Measurements from ENCODE around the gene FREM2.

The FREM2 gene

DNA sequence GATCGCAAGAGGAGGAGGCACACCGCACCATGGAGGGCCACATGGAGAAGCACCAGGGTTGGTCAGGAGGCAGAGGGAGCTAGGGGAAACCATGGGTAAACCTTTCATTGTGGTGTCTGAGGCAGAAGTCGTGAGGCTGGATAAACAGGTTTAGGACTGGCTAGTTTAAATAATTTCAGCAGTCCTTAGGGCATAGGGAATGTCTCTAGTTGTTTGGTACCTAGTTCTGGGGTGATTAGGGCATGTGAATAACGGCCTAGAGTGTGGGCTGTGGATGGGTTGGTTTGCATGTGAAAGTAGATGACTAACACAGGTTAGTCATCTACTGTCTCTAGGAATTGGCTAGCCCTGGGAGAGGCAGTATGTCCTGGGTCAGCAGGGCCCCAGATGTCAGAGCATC is 201.4 kb downstream of the FREM2 start:
- no peak overlapping the region for H2BK15ac ChIP-seq (ENCODE audit: low read depth, poor library complexity, severe bottlenecking)
- no peak overlapping the region for H4K8ac ChIP-seq (ENCODE audit: low read length)
- H3K23ac ChIP-seq (ENCODE audit: low read length in 2 of 2) = no peak overlapping the region
- no peak overlapping the region for H2AK5ac ChIP-seq (ENCODE audit: low read length, severe bottlenecking)
- H4K91ac ChIP-seq (ENCODE audit: low read length) = no peak overlapping the region
- no peak overlapping the region for H3K27ac ChIP-seq (ENCODE audit: low read length, poor library complexity, severe bottlenecking)
- no peaks in the 10 kb centered on the region for H3K79me1 ChIP-seq (replicated peaks; ENCODE audit: low read length, poor library complexity, severe bottlenecking)
- no peaks in the 10 kb centered on the region for H3K36me3 ChIP-seq (ENCODE audit: control insufficient read depth in 1 of 2, insufficient read depth in 2 of 2, low read depth in 1 of 2, low read length in 2 of 2)
- H3K9me3 ChIP-seq (ENCODE audit: control insufficient read depth, low read length) = peaks cover 4% of the 10 kb centered on the region
- H3K4me1 ChIP-seq (ENCODE audit: control insufficient read depth, insufficient read depth, low read depth, low read length) = peaks cover 4% of the 10 kb centered on the region
- no peak overlapping the region for H3K9ac ChIP-seq (ENCODE audit: low read length)
- H2BK120ac ChIP-seq (ENCODE audit: low read depth, low read length) = no peak overlapping the region
- no peak overlapping the region for H2AFZ ChIP-seq (ENCODE audit: low read depth, low read length)
- no peak overlapping the region for H2BK5ac ChIP-seq (ENCODE audit: low read depth, low read length, poor library complexity, severe bottlenecking)
- DNase-seq = peak; percentile 32
- H3K4ac ChIP-seq (ENCODE audit: low read depth in 1 of 2, low read length in 2 of 2) = no peak overlapping the region
- H3K4me2 ChIP-seq (ENCODE audit: low read length, poor library complexity, severe bottlenecking) = no peak overlapping the region
- H3K27me3 ChIP-seq (ENCODE audit: control insufficient read depth in 1 of 2, insufficient read depth in 1 of 2, low read length in 2 of 2) = no peaks in the 10 kb centered on the region
- no peak overlapping the region for H3K14ac ChIP-seq (ENCODE audit: low read length in 2 of 2)
- no peak overlapping the region for H3K18ac ChIP-seq (ENCODE audit: low read depth in 1 of 2, low read length in 2 of 2)
- H3K4me3 ChIP-seq (ENCODE audit: insufficient read depth in 1 of 2, low read depth in 1 of 2, low read length in 2 of 2) = no peak overlapping the region
- WGBS = 63% methylated on average over 4 of the region's 4 CpGs
- no peak overlapping the region for H2BK12ac ChIP-seq (ENCODE audit: low read length in 2 of 2)

GRCh38 chr13:38895075-38895474 is 208.2 kb downstream of the FREM2 start:
- H2BK5ac ChIP-seq (ENCODE audit: low read depth, low read length, poor library complexity, severe bottlenecking) = no peak overlapping the region
- H3K18ac ChIP-seq (ENCODE audit: low read depth in 1 of 2, low read length in 2 of 2) = no peak overlapping the region
- no peak overlapping the region for H2BK120ac ChIP-seq (ENCODE audit: low read depth, low read length)
- peaks cover 0 to 4% of the 10 kb centered on the region in 2 experiments for H3K27me3 ChIP-seq (ENCODE audit: control insufficient read depth in 1 of 2, insufficient read depth in 1 of 2, low read length in 2 of 2)
- H3K79me1 ChIP-seq (replicated peaks; ENCODE audit: low read length, poor library complexity, severe bottlenecking) = no peaks in the 10 kb centered on the region
- H3K9me3 ChIP-seq (ENCODE audit: control insufficient read depth, low read length) = peaks cover 7% of the 10 kb centered on the region
- H3K14ac ChIP-seq (ENCODE audit: low read length in 2 of 2) = no peak overlapping the region
- no peak overlapping the region for H2AFZ ChIP-seq (ENCODE audit: low read depth, low read length)
- no peak overlapping the region for H4K91ac ChIP-seq (ENCODE audit: low read length)
- H3K4me2 ChIP-seq (ENCODE audit: low read length, poor library complexity, severe bottlenecking) = no peak overlapping the region
- peaks cover 4% of the 10 kb centered on the region for H3K4me1 ChIP-seq (ENCODE audit: control insufficient read depth, insufficient read depth, low read depth, low read length)
- WGBS = 100% methylated on average over 1 of the region's 1 CpG
- H3K9ac ChIP-seq (ENCODE audit: low read length) = no peak overlapping the region
- H3K36me3 ChIP-seq (ENCODE audit: control insufficient read depth in 1 of 2, insufficient read depth in 2 of 2, low read depth in 1 of 2, low read length in 2 of 2) = no peaks in the 10 kb centered on the region
- H3K27ac ChIP-seq (ENCODE audit: low read length, poor library complexity, severe bottlenecking) = no peak overlapping the region
- no peak overlapping the region for H2AK5ac ChIP-seq (ENCODE audit: low read length, severe bottlenecking)
- H3K4ac ChIP-seq (ENCODE audit: low read depth in 1 of 2, low read length in 2 of 2) = no peak overlapping the region
- no peak overlapping the region for H3K23ac ChIP-seq (ENCODE audit: low read length in 2 of 2)
- no peak for DNase-seq
- H2BK15ac ChIP-seq (ENCODE audit: low read depth, poor library complexity, severe bottlenecking) = no peak overlapping the region
- no peak overlapping the region for H2BK12ac ChIP-seq (ENCODE audit: low read length in 2 of 2)
- no peak overlapping the region for H4K8ac ChIP-seq (ENCODE audit: low read length)
- no peak overlapping the region for H3K4me3 ChIP-seq (ENCODE audit: insufficient read depth in 1 of 2, low read depth in 1 of 2, low read length in 2 of 2)

DNA sequence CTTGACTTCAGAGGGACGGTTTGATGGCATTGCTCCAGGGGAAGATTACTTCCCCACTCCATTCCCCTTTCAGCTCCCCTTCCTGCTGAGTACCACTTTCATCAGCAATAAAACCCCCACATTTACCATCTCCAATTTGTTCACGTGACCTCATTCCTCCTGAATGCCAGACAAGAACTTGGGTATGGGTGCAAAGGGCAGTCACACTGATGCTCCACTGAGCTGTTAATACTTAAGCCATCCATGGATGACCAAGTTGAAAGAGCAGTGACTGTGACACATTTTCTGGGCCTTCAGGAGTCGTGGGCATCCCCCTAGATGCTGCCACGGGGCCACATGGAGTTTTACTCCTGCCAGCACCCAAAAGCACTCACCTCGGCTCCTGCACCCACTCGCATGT is 210.6 kb downstream of the FREM2 start:
- Histone ChIP-seq H3K9ac (ENCODE audit: low read length) (no peak overlapping the region), H3K4me3 (ENCODE audit: insufficient read depth in 1 of 2, low read depth in 1 of 2, low read length in 2 of 2) (no peak overlapping the region), H2BK15ac (ENCODE audit: low read depth, poor library complexity, severe bottlenecking) (no peak overlapping the region), H3K18ac (ENCODE audit: low read depth in 1 of 2, low read length in 2 of 2) (no peak overlapping the region), H3K27ac (ENCODE audit: low read length, poor library complexity, severe bottlenecking) (no peak overlapping the region), H3K79me1 (replicated peaks; ENCODE audit: low read length, poor library complexity, severe bottlenecking) (no peaks in the 10 kb centered on the region), H2BK120ac (ENCODE audit: low read depth, low read length) (no peak overlapping the region), H4K91ac (ENCODE audit: low read length) (no peak overlapping the region), H2AFZ (ENCODE audit: low read depth, low read length) (no peak overlapping the region), H3K27me3 (ENCODE audit: control insufficient read depth in 1 of 2, insufficient read depth in 1 of 2, low read length in 2 of 2) (peaks cover 0 to 4% of the 10 kb centered on the region in 2 experiments), H3K4me2 (ENCODE audit: low read length, poor library complexity, severe bottlenecking) (no peak overlapping the region), H3K36me3 (ENCODE audit: control insufficient read depth in 1 of 2, insufficient read depth in 2 of 2, low read depth in 1 of 2, low read length in 2 of 2) (no peaks in the 10 kb centered on the region), H2BK5ac (ENCODE audit: low read depth, low read length, poor library complexity, severe bottlenecking) (no peak overlapping the region), H3K9me3 (ENCODE audit: control insufficient read depth, low read length) (peaks cover 7% of the 10 kb centered on the region), H4K8ac (ENCODE audit: low read length) (no peak overlapping the region), H2BK12ac (ENCODE audit: low read length in 2 of 2) (no peak overlapping the region), H3K4ac (ENCODE audit: low read depth in 1 of 2, low read length in 2 of 2) (no peak overlapping the region), H2AK5ac (ENCODE audit: low read length, severe bottlenecking) (no peak overlapping the region), H3K4me1 (ENCODE audit: control insufficient read depth, insufficient read depth, low read depth, low read length) (peaks cover 4% of the 10 kb centered on the region), H3K23ac (ENCODE audit: low read length in 2 of 2) (no peak overlapping the region), H3K14ac (ENCODE audit: low read length in 2 of 2) (no peak overlapping the region)
- no peak for DNase-seq
- WGBS = 83% methylated on average over 6 of the region's 6 CpGs

DNA sequence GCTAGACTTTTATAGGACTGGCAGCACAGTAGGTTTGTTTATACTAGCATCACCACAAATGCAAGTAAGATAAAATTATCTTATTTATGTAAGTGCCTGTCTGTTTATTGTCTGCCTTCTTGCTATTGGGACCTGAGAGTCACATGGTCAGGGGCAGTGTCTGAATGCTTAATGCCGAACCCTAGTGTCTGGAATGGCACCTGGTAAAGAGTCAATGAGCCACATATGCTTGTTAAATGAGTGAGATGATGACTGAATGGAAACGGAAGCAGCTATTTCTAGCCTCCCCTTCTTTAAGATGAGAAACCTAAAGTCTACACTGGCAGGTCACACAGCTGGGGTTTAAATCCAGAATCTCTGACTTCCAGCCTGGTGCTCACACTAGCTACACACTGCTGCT is 211.6 kb downstream of the FREM2 start:
- H2BK5ac ChIP-seq (ENCODE audit: low read depth, low read length, poor library complexity, severe bottlenecking) = no peak overlapping the region
- H4K8ac ChIP-seq (ENCODE audit: low read length) = no peak overlapping the region
- H3K18ac ChIP-seq (ENCODE audit: low read depth in 1 of 2, low read length in 2 of 2) = no peak overlapping the region
- H2BK15ac ChIP-seq (ENCODE audit: low read depth, poor library complexity, severe bottlenecking) = no peak overlapping the region
- H3K36me3 ChIP-seq (ENCODE audit: control insufficient read depth in 1 of 2, insufficient read depth in 2 of 2, low read depth in 1 of 2, low read length in 2 of 2) = no peaks in the 10 kb centered on the region
- H3K23ac ChIP-seq (ENCODE audit: low read length in 2 of 2) = no peak overlapping the region
- H3K4ac ChIP-seq (ENCODE audit: low read depth in 1 of 2, low read length in 2 of 2) = no peak overlapping the region
- no peak overlapping the region for H2AFZ ChIP-seq (ENCODE audit: low read depth, low read length)
- no peak overlapping the region for H3K9ac ChIP-seq (ENCODE audit: low read length)
- no peak overlapping the region for H3K27ac ChIP-seq (ENCODE audit: low read length, poor library complexity, severe bottlenecking)
- no peak overlapping the region for H2BK120ac ChIP-seq (ENCODE audit: low read depth, low read length)
- H2BK12ac ChIP-seq (ENCODE audit: low read length in 2 of 2) = no peak overlapping the region
- no peak overlapping the region for H4K91ac ChIP-seq (ENCODE audit: low read length)
- no peaks in the 10 kb centered on the region for H3K79me1 ChIP-seq (replicated peaks; ENCODE audit: low read length, poor library complexity, severe bottlenecking)
- peaks cover 3% of the 10 kb centered on the region for H3K9me3 ChIP-seq (ENCODE audit: control insufficient read depth, low read length)
- no peak overlapping the region for H3K4me2 ChIP-seq (ENCODE audit: low read length, poor library complexity, severe bottlenecking)
- no peak overlapping the region for H3K4me3 ChIP-seq (ENCODE audit: insufficient read depth in 1 of 2, low read depth in 1 of 2, low read length in 2 of 2)
- H3K27me3 ChIP-seq (ENCODE audit: control insufficient read depth in 1 of 2, insufficient read depth in 1 of 2, low read length in 2 of 2) = peaks cover 0 to 4% of the 10 kb centered on the region in 2 experiments
- 86% methylated on average over 2 of the region's 2 CpGs for WGBS
- DNase-seq = peak; percentile 5
- H3K14ac ChIP-seq (ENCODE audit: low read length in 2 of 2) = no peak overlapping the region
- H2AK5ac ChIP-seq (ENCODE audit: low read length, severe bottlenecking) = no peak overlapping the region
- H3K4me1 ChIP-seq (ENCODE audit: control insufficient read depth, insufficient read depth, low read depth, low read length) = peaks cover 4% of the 10 kb centered on the region
